SH-SY5Y (cell line): Measurements from ENCODE around the gene FAM3C.

Experiments
- GATA2 ChIP-seq: IDR thresholded peaks from 2 replicates; pipeline ENCODE4 v1.6.1; 2011; ENCODE audit warnings: mild to moderate bottlenecking, low read depth, low read length
- GATA3 ChIP-seq: IDR thresholded peaks from 2 replicates; pipeline ENCODE4 v1.6.1; 2011; ENCODE audit warnings: low read depth, mild to moderate bottlenecking, low read length, moderate library complexity

Gene FAM3C

GRCh38 chr7:121419201-121420148 lies 23.4 kb upstream of the FAM3C start:
- TF ChIP-seq GATA3 (no peak), GATA2 (no peak)

- TF ChIP-seq GATA3, result no peak
- no peak for TF ChIP-seq GATA2
These were observed 20.4 kb upstream of the FAM3C start for GRCh38 chr7:121416533-121416932.

- TF ChIP-seq GATA3, result no peak
- TF ChIP-seq GATA2, result no peak
These were observed 18.3 kb upstream of the FAM3C start for GRCh38 chr7:121414436-121414835.

GRCh38 chr7:121411597-121411979 lies 15.5 kb upstream of the FAM3C start:
- TF ChIP-seq GATA3 (peak; percentile 53; the same call in 1 of the 2 replicates), GATA2 (peak; percentile 75)

GRCh38 chr7:121410829-121411596 lies 14.9 kb upstream of the FAM3C start:
- TF ChIP-seq GATA3 (no peak), GATA2 (no peak)

DNA sequence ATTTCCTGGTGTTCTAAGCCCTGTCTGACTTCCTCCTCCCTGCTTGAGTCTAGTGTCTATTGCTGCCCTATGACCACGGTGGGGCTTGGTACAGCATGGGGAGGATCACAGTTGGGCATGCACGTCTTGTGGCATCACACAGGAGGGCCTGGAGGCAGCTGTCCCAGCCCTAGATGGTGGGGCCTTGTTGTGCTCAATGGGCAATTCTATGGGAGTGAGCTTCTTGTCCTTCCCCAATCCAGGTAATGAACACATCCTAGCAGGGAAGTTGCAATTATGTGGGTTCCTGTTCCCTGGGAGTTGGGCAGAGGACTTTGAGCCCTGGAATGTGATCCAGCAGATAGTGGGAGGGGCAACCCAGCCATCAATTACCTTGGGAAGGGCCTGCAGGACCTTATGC lies 10.8 kb upstream of the FAM3C start:
- TF ChIP-seq GATA2 (no peak), GATA3 (no peak)

DNA sequence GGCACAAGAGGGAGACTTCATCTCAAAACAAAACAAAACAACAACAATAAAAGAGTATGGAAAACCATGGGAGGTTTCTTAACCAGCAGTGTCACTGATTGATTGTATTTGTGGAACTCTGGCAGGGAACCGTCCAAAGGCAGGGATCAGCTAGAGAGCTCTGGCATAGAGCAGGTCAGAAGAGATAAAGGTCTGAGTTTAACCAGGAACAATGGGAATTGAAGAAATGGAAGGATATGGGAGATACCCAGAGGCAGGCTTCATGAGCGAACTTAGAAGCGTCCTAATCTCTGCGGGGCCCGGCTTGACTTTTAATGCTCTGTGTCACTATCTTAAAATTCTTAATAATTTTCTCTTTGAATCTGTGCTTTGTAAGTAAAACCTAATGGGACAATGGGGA lies 10.4 kb upstream of the FAM3C start:
- TF ChIP-seq GATA3 (no peak), GATA2 (no peak)

DNA sequence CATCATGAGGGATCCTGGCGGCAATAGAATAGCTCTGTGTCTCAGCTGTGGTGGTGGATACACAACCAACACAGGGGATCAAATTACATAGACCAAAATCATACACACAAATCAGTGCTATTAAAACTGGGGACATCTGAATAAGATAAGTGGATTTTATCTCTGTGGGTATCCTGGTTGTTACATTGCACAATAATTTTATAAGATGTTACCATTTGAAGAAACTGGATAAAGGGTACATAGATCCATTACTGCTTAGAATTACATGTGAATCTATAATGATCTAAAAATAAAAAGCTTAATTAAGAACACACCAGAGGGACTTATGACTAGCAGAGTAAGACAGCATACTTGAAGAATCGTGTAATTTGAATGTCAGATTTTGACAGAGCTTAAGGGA lies 8.2 kb upstream of the FAM3C start:
- no peak for TF ChIP-seq GATA2
- TF ChIP-seq GATA3, result no peak

DNA sequence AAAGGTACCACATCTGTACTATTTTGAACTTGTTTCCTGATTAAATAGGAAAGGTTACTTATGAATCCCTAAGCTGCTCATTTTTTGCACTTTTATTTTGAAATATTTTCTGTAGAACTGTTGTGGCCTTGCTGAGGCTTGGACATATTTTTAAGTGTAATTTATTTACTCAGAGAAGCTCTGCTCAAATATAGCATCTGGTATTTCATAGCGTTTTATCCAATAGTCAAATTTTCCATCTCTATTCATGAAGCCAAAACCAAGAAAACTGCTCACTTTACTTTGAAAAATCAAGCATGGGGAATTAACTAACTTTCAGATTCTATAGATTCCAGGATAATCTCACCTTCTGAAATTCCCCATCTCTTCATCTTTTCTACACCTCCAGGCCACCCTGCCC lies 6.6 kb upstream of the FAM3C start:
- TF ChIP-seq GATA2 (no peak), GATA3 (no peak)

DNA sequence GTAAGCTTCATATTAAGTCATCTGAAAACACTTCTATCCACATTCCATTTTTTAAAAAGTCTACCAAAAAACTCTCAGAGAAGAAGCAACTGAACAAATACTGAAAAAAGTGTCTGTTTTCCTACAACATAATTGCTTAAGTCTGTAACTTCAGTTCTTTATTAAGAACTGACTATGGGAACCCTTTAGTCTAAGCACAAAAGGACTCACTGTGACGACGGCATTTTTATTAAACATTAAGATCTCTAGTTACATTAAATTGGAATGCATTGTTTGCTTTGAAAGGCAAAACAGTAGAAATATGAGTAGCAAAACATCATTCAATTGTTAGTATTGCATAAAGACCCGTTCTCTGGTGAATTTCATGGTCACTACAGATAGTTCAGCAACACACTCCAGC lies 5.8 kb upstream of the FAM3C start:
- TF ChIP-seq GATA3 (no peak), GATA2 (no peak)

- TF ChIP-seq GATA2, result no peak
These were observed 2.1 kb upstream of the FAM3C start for GRCh38 chr7:121398246-121398645.

DNA sequence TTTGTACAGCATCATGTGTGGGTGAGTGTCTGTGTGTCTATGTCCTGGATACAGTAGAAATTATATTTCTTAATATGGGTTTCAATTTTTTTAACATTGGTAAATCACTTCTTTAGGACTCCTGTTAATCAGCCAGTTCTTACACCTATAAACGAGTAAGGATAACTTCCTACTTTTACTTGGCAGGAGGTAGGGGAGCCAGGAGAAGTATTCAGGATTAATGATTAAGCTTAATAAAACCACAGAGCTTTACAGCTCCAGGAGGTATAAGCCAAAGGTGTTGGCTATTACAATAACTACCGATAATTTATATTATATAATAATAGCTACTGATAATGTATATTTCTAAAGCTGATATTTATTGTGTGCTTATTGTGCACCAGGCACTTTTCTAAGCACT lies 1.7 kb upstream of the FAM3C start:
- TF ChIP-seq GATA2 (no peak), GATA3 (no peak)

- no peak for TF ChIP-seq GATA2
- no peak for TF ChIP-seq GATA3
These were observed 1.3 kb upstream of the FAM3C start for GRCh38 chr7:121397361-121397760.

GRCh38 chr7:121395494-121395960 lies 581 bp downstream of the FAM3C start:
- TF ChIP-seq GATA3 (no peak), GATA2 (no peak)
